Activated CD4-positive, alpha-beta T cell treated with anti-CD3 and anti-CD28 coated beads, Interleukin-2, amount 50 U/mL, for 24 hours (primary cell): ENCODE results near the gene DFFB.

Experiments
- DNase-seq, 2 donors: peaks; one replicate each; pipeline ENCODE4 v3.0.0-alpha.2; 2020; ENCODE audit warnings: low read depth in 1 of 2, low spot score in 1 of 2

Gene DFFB

GRCh38 chr1:3831689-3832088, 25.6 kb upstream of the DFFB start:
- DNase-seq, result no peak

GRCh38 chr1:3834701-3835100, 22.6 kb upstream of the DFFB start:
- DNase-seq, result no peak

DNA sequence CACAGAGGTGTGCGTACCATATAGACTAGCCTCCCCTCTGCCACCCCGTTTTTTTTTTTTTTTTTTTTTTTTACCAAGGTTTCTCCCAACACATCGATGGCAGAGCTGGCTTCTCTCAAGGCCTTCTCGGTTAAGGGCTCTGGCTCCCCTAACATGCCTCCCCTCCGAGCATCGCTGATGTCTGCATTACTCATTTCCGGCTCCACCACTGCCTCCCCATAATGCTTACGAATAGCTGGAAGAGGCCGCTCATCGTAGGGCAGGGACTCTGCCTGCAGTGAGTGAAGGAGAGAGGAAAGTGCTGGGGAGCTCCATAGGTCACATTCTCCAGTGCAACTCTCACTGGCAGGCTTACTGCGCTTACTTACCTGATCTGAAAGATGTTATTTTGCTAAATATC, 20.9 kb upstream of the DFFB start:
- no peak for DNase-seq

GRCh38 chr1:3837200-3837599, 20.1 kb upstream of the DFFB start:
- DNase-seq, result no peak

DNA sequence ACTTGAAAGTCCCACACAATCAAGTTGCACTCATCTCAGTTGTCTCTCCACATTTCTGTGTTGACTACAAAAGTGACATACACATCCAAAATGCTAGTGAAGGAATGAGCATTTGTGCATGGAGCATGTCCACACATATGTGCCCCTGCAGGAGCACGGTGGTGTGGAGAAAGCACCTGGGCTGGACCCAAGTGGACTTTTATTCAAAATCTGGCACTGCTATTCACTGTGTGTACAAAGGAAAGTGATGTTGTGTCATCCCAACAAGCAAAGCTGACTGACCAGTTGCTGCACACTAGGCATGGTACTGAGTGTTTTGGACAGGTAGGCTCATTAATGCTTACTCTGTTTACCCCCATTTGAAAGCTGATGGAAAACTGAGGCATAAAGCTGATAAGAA, 19.6 kb upstream of the DFFB start:
- DNase-seq, result no peak

- no peak for DNase-seq
Observed at GRCh38 chr1:3838788-3839187, 18.5 kb upstream of the DFFB start.

- DNase-seq, result no peak
Observed at GRCh38 chr1:3841491-3841890, 15.8 kb upstream of the DFFB start.

DNA sequence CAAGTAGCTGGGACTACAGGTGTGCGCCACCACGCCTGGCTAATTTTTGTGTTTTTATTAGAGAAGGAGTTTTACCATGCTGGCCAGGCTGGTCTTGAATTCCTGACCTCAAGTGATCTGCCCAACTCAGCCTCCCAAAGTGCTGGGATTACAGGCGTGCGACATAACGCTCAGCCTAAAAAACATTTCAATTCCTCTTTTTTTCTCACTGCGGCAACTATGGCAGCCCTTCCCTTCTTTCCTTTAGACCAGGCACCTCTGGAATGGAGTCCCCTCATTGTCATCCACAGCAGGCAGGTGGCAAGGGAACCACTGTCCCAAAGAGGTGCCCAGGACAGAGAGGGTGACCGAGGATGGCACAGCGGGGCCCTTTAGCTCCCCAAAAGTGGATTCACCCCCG, 14.4 kb upstream of the DFFB start:
- DNase-seq, result no peak

DNA sequence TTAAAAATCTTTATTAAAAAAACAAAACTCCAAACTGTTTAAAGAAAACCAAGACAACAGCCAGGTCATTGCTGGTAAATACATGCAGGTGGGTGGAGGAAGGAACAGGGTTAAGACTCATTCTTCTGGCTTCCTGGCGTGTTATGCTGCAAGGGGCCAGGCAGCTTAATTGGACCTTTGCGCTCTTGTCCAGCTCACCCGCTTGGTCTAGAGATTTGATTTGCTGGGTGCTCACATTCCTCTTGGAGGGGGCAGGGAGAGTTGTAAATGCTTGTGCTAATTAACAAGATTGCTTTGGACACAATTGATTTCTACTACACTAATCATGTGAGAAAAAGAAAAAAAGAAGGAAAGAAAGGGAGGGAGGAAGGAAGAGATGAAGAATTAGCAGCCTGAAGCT, 10.7 kb upstream of the DFFB start:
- no peak for DNase-seq

DNA sequence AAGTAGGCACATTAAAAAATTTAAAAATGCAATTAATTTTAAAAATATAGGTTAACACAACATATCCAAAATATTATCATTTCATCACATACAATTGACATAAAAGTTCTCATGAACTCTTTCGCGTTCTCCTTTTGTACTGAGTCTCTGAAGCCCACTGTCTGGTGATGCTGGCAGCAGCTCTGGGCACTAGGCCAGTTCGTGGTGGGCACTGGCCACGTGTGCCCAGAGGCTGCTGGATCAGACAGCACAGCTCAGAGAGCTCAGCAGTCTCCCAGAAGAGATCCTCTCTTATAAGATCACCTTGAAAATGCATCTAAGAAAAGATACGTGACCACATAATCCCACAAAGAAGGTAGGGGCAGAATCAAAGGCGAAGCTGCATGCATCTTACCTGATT, 10.2 kb upstream of the DFFB start:
- DNase-seq, result no peak

GRCh38 chr1:3850857-3851256, 6.4 kb upstream of the DFFB start:
- no peak for DNase-seq

- DNase-seq, result no peak
Observed at GRCh38 chr1:3851292-3851691, 6.0 kb upstream of the DFFB start.

DNA sequence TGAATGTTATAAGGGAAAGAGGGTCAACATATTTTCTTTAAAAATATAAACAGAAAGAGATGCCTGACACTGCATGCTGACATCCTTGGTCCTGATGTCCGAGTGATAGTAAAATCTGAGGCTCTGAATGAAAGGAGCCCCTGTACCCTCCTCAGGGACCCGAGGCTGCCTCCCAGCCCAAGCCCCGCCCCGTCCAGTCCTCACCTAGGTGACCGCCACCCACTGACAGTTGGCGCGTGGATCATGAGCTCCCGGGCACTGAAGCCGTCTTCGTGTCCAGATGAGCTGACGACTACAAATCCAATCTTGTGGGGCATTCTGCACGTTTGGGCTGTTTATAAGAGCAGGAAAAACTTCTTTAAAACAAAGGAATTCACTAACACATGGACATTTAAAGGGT, 5.2 kb upstream of the DFFB start:
- DNase-seq, result no peak

GRCh38 chr1:3852711-3853485, 4.4 kb upstream of the DFFB start:
- no peak for DNase-seq

GRCh38 chr1:3857791-3858129, 484 bp downstream of the DFFB start:
- DNase-seq, result no peak

GRCh38 chr1:3858231-3858981, 1.1 kb downstream of the DFFB start:
- DNase-seq, result no peak

GRCh38 chr1:3863231-3863935, 6.1 kb downstream of the DFFB start:
- no peak for DNase-seq

- no peak for DNase-seq
Observed at GRCh38 chr1:3864884-3865283, 7.6 kb downstream of the DFFB start.

GRCh38 chr1:3865606-3866160, 8.4 kb downstream of the DFFB start:
- no peak for DNase-seq

- no peak for DNase-seq
Observed at GRCh38 chr1:3868464-3869006, 11.3 kb downstream of the DFFB start.

- DNase-seq, result no peak
Observed at GRCh38 chr1:3869751-3870301, 12.6 kb downstream of the DFFB start.
